Fibroblast of pulmonary artery (primary cell): Measurements from ENCODE around the gene HMGXB3.

ENCODE experiments used
- DNase-seq: peaks from one replicate; pipeline ENCODE4 v3.0.0-alpha.2; 2010; ENCODE audit warnings: low read depth
- H3K4me3 ChIP-seq: replicated peaks from 2 replicates; pipeline ENCODE4 v1.5.1; 2011; ENCODE audit warnings: low read depth, mild to moderate bottlenecking, control low read depth, low read length, moderate library complexity
- CTCF ChIP-seq: IDR thresholded peaks from 2 replicates; pipeline ENCODE4 v1.5.1; 2011; ENCODE audit warnings: mild to moderate bottlenecking, control low read depth, low read length, inconsistent platforms; ENCODE audit errors: missing control alignments

HMGXB3 gene

GRCh38 chr5:149988126-149988525 lies 12.4 kb upstream of the HMGXB3 start:
- no peak for DNase-seq
- TF ChIP-seq CTCF, result no peak
- no peak overlapping the region for H3K4me3 ChIP-seq

GRCh38 chr5:149990518-149991376 lies 9.8 kb upstream of the HMGXB3 start:
- peak; percentile 96 for TF ChIP-seq CTCF
- peak; percentile 85 for DNase-seq
- H3K4me3 ChIP-seq, result no peak overlapping the region

- no peak for DNase-seq
- TF ChIP-seq CTCF, result no peak
- H3K4me3 ChIP-seq, result no peak overlapping the region
Observed at GRCh38 chr5:149993471-149993870, 7.1 kb upstream of the HMGXB3 start.

GRCh38 chr5:149995385-149996204 lies 4.9 kb upstream of the HMGXB3 start:
- TF ChIP-seq CTCF, result no peak
- no peak overlapping the region for H3K4me3 ChIP-seq
- no peak for DNase-seq

- TF ChIP-seq CTCF, result no peak
- H3K4me3 ChIP-seq, result no peak overlapping the region
- DNase-seq, result no peak
Observed at GRCh38 chr5:149996205-149996890, 4.2 kb upstream of the HMGXB3 start.

GRCh38 chr5:149998281-149998680 lies 2.3 kb upstream of the HMGXB3 start:
- no peak overlapping the region for H3K4me3 ChIP-seq
- DNase-seq, result no peak
- TF ChIP-seq CTCF, result no peak
